ENCODE results near the gene THUMPD3. TPM values are rescaled to one million over a fixed set of nuclear protein-coding genes. Genes with fewer than 3 reads are reported as not detected.

THUMPD3 gene
- total RNA-seq, 4 donors from 2014 or later = 22.2 to 39.8 (median 25.2) TPM

DNA sequence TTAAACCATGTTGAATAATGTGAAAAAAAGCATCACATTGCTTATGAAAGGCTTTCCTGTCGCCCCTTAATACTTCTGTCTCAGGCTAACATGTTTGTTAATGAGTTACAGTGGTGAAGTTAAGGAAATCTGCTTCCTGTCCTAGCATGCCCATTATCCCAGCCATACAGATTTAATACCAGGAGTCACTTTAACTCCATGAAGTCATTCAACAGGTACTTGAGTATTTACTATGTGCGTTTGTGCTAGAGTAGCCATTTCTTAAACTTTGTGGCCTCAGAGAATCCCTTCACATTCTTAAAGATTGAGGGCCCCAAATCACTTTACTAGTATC lies 24.4 kb downstream of the THUMPD3 start:
- Histone ChIP-seq H3K36me3 (peaks cover 3 to 92% of the 10 kb centered on the region in 2 donors), H3K9me3 (no peaks in the 10 kb centered on the region), H3K4me3 (no peak overlapping the region), H3K4me1 (peaks cover 10 to 13% of the 10 kb centered on the region in 2 donors), H3K27ac (no peak overlapping the region), H3K27me3 (no peaks in the 10 kb centered on the region)
- TF ChIP-seq POLR2A (IDR thresholded peaks at IDR 0.05) = no peak
- TF ChIP-seq, protein P1, sequence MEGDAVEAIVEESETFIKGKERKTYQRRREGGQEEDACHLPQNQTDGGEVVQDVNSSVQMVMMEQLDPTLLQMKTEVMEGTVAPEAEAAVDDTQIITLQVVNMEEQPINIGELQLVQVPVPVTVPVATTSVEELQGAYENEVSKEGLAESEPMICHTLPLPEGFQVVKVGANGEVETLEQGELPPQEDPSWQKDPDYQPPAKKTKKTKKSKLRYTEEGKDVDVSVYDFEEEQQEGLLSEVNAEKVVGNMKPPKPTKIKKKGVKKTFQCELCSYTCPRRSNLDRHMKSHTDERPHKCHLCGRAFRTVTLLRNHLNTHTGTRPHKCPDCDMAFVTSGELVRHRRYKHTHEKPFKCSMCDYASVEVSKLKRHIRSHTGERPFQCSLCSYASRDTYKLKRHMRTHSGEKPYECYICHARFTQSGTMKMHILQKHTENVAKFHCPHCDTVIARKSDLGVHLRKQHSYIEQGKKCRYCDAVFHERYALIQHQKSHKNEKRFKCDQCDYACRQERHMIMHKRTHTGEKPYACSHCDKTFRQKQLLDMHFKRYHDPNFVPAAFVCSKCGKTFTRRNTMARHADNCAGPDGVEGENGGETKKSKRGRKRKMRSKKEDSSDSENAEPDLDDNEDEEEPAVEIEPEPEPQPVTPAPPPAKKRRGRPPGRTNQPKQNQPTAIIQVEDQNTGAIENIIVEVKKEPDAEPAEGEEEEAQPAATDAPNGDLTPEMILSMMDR (IDR thresholded peaks at IDR 0.05 in 4 of 5, conservative IDR thresholded peaks at IDR 0.05 in 1 of 5) = no peak
- DNase-seq = no peak
- no peak for ATAC-seq
- in situ Hi-C loops (cut with MboI; ENCODE audit: low sequenced_read_pairs in 4 of 4) (loop anchor here in 1 of 4 donors (10.0 kb wide), 1 partner anchor 48 kb away; no protein-coding TSS in a partner anchor), intact Hi-C loops (cut with DNase I; ENCODE audit: low total_unique reads) (no loop called here)

DNA sequence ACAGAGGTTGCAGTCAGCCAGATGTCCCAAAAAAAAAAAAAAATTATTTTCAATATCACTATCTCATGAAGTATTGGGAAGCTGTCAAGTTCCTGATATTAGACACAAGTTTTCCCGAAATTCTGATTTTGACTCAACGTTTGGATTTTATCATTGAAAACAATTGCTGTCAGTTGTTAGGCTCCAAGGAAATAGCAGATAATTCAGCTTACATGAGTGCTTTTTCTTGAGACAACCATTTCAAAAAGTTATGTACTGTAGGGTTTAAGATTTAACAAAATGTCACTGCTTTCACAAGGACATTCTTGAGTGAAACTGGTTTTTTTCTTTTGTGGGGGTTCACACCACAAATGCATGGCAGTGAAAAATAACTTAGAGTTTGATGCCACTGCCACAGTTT lies 25.3 kb downstream of the THUMPD3 start:
- H3K27ac ChIP-seq = no peak overlapping the region
- in situ Hi-C loops (cut with MboI; ENCODE audit: low sequenced_read_pairs in 4 of 4) = loop anchor here in 1 of 4 donors (10.0 kb wide), 1 partner anchor 47 kb away; no protein-coding TSS in a partner anchor
- intact Hi-C loops (cut with DNase I; ENCODE audit: low total_unique reads) = no loop called here

DNA sequence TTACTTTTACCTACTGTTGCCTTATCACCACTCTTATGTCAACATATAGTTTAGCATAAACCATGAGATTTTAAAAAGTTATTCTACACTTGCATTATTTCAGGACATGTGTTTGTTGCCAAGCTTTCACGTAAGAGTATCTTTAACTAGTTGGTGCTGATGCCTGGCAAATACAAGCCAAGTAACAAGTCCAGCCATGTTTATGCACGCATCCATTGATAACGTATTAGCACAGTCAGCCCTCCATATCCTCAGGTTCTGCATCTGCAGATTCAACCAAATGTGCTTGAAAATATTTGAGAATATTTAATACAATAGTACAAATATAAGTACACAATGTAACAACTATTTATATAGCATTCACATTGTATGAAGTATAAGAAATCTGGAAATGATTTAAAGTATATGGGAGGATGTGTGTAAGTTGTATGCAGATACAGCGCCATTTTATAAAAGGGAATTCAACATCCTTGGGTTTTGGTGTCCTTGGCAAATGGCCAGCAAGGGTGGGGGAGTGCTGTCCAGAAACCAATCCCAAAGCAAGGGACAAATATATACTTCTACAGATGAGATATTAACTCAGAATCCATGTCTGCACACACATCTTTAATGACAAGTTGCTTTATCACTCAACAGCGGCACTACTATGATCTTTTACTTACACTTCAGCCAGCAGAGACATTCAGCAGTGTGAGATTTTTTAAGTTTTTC lies 25.9 kb downstream of the THUMPD3 start:
- H3K27me3 ChIP-seq = no peaks in the 10 kb centered on the region
- H3K36me3 ChIP-seq = peaks cover 3 to 85% of the 10 kb centered on the region in 2 donors
- H3K4me1 ChIP-seq = peaks cover 16 to 27% of the 10 kb centered on the region in 2 donors
- DNase-seq (no peak), ATAC-seq (no peak)
- H3K9me3 ChIP-seq = no peaks in the 10 kb centered on the region
- no peak overlapping the region for H3K4me3 ChIP-seq
- H3K27ac ChIP-seq = no peak overlapping the region
- TF ChIP-seq, protein P1 (IDR thresholded peaks at IDR 0.05 in 4 of 5, conservative IDR thresholded peaks at IDR 0.05 in 1 of 5) = no peak
- no peak for TF ChIP-seq POLR2A (IDR thresholded peaks at IDR 0.05)
- in situ Hi-C loops (cut with MboI; ENCODE audit: low sequenced_read_pairs in 4 of 4) = loop anchor here in 1 of 4 donors (10.0 kb wide), 1 partner anchor 46 kb away; no protein-coding TSS in a partner anchor
- intact Hi-C loops (cut with DNase I; ENCODE audit: low total_unique reads) = no loop called here

More for the DNA sequence above, 25.3 kb downstream of the THUMPD3 start:
- Histone ChIP-seq H3K36me3 (peaks cover 3 to 84% of the 10 kb centered on the region in 2 donors), H3K27me3 (no peaks in the 10 kb centered on the region), H3K9me3 (no peaks in the 10 kb centered on the region), H3K4me3 (no peak overlapping the region), H3K4me1 (peaks cover 16 to 21% of the 10 kb centered on the region in 2 donors)
- no peak for ATAC-seq
- TF ChIP-seq POLR2A (IDR thresholded peaks at IDR 0.05) = no peak
- TF ChIP-seq, protein P1 (IDR thresholded peaks at IDR 0.05 in 4 of 5, conservative IDR thresholded peaks at IDR 0.05 in 1 of 5) = no peak
- DNase-seq = no peak

DNA sequence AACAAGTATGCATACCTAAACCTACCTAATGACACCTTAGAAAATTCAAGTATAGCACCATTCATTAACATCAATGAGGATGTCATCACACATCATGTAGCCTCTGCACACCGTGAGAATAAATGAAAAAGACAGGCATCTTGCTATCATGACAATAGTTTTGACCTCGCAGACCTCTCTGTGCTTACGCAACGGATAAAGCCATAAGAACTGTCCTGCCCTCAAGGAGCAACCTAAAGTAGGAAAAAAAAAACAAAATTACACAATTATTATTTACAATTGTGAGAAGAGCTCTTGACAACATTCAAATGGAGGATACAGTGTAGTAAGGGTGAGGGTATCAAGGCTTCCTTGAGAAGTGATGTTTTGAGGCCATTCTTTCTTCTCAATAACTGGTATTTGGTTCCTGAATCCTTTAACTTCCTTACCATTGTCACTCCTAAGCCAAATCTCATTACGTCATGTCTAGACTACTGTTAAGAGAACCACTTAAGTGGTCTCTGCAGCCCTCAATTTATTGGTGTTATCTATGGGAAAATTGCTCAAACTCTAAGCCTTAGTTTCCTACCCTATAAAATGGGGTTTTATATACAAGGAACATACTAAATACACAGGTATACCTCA lies 27.5 kb downstream of the THUMPD3 start:
- H3K9me3 ChIP-seq = no peaks in the 10 kb centered on the region
- no peaks in the 10 kb centered on the region for H3K27me3 ChIP-seq
- intact Hi-C loops (cut with DNase I; ENCODE audit: low total_unique reads) (loop anchor here (10.0 kb wide), 1 partner anchor 236 kb away; no protein-coding TSS in a partner anchor), in situ Hi-C loops (cut with MboI; ENCODE audit: low sequenced_read_pairs in 4 of 4) (no loop called here)
- DNase-seq (no peak), ATAC-seq (no peak)
- H3K36me3 ChIP-seq = peaks cover 3 to 79% of the 10 kb centered on the region in 2 donors
- H3K4me1 ChIP-seq = peaks cover 31 to 44% of the 10 kb centered on the region in 2 donors
- H3K27ac ChIP-seq = no peak overlapping the region
- TF ChIP-seq POLR2A (IDR thresholded peaks at IDR 0.05) = no peak
- TF ChIP-seq, protein P1 (IDR thresholded peaks at IDR 0.05 in 4 of 5, conservative IDR thresholded peaks at IDR 0.05 in 1 of 5) = no peak
- H3K4me3 ChIP-seq = no peak overlapping the region
